Measurements from ENCODE around the gene PAN3. TPM values are rescaled to one million over a fixed set of nuclear protein-coding genes. Genes with fewer than 3 reads are reported as not detected.

Gene PAN3
- total RNA-seq, 1 experiment from 2014 or later, result 14.1 TPM

- DNase-seq (ENCODE audit: low read depth), result peak; percentile 92
Measured at GRCh38 chr13:28329395-28330158, 191.2 kb downstream of the PAN3 start.

GRCh38 chr13:28333204-28333881 is 195.0 kb downstream of the PAN3 start:
- DNase-seq (ENCODE audit: low read depth), result no peak

- no peak for DNase-seq (ENCODE audit: low read depth)
Measured at GRCh38 chr13:28336193-28336657, 197.9 kb downstream of the PAN3 start.

DNA sequence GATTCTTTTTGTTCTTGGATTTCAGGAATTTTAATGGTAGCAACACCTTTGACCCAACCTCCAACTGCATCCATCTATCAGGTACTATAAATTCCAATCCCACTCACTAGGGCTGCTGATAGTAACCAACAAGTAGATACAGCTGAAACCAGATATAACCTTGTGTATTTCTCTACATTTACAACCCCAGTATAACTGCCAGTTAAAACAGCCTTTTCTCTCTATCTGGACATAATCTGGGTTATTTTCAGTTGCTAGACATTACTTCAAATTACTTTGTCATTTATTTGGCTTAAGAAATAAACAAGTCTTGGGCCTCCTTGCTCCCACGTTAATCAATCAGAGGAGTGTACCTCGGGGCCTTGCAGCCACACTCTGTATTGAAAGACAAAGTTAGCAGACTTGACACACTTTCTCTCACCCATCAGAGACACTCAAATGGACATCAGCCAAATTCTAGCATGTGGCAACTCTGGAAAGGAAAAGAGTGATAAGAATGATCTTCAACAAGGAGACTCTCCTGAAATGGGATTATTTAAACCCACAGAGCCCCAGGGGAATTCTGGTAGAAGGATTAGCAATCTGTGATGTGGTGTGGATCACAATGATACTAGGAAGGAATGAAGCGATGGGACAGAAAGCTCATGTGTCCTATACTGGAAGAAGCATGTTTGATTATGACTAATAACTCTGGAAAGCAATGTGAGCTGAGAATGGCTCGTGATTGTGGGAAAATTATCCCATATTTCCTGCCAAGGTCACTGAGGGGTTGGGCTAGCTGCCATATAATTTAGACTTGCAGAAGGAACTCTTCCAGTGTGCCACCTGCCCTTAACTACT is 199.0 kb downstream of the PAN3 start:
- peak; percentile 89 for DNase-seq (ENCODE audit: low read depth)

DNA sequence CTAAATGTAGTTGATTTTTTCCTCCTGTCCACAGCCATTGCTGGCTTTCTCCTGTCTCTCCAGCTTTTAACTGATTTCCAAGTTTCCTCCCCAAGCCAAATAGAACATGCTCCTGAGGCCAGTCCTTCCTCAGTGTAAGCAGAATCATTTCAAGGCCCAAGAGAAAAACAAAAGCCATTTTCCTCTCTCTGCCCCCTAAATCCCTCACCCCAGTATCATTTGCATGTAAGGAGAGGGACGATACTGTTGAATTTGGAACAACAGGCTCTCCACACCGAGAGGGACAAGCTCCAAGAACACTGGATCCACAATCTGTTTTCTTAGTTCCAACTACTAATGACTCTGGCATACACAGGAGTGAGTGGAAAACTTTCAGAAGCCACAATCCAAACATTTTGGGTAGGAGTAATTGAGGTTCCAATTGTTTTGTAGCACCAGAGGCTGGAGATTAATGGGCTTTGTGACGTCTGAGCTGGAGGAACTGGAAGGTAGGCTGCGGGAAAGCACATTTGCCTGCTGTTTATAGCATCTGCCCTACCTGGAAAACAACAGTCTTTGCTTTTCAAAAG is 199.7 kb downstream of the PAN3 start:
- DNase-seq (ENCODE audit: low read depth), result no peak

DNA sequence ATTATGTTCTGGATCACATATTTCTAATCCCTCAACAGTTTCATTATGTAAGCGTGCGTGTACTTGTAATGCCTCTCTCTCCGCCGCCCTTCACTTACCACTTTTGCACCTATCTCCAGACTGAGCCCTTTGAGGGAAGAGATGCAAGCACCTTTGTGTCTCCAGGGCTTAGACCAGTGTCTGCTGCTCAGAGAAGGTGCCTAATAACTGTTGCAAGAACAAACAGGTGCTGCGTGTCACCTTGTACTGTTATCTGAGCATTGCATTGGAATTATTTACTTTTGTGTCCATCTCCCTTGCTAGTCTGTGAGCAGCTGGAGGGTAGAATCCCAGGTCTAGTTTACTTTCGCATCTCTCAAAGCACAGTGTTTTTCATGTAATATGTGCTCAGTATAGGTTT is 200.4 kb downstream of the PAN3 start:
- DNase-seq (ENCODE audit: low read depth), result no peak

DNA sequence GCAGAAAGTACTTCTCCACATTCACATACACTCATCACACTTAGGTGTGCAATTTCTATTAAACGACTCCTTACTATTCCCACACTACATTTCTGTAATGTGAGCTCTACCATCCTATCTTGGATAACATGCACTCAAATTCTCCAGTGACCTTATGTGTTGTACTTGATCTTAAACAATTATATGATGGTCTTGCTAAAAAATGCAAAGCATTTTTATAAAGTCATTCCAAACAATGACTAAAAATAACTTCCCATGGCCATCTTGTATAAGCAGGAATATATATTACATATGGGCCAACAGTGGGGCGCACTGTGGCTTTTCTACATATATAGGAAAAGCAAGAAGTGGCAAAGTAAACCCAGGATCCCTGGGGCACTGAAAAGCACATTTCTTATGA is 201.1 kb downstream of the PAN3 start:
- no peak for DNase-seq (ENCODE audit: low read depth)

DNA sequence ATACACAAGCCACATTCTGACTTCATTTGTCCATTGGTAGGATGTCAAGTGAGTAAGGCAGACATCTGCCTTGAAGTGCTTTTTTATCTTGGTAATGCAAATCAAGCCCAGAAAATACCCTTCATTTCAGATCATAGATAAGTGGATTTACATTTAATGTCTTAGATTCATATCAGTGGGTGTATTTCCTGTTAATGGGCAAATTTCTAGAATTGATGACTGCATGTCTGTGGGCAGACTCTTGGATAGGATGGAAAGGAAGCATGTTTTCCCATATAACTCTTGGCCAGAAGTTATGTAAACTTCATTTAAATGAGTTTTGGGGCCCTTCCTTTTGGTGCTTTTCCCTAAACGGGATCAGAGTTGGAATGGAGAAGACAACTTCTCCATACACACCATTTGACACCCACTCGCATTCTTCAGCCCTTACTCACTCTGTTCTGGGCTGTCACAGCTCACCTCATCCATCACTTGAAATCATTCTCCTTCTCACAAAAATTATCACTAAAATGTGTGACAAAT is 202.0 kb downstream of the PAN3 start:
- no peak for DNase-seq (ENCODE audit: low read depth)

DNA sequence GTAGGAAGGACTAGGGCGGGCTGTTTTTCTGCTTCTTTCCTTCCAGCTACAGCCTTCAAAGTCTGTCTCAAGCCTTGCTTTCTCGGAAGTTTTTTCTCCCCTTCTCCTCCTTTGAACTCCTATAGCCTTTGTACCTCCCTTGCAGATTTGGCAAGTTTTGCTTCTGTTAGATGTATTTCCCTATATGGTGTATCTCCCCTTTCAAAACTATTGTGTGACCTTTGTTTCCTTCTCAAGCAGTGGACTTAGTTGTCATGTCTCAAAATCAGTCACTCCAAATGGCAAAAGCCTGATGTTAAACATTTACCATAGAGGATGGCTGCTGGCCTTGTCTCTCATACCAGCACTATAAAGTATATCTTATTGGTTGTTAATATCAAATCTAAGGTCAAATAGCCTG is 203.9 kb downstream of the PAN3 start:
- no peak for DNase-seq (ENCODE audit: low read depth)

GRCh38 chr13:28344163-28344562 is 205.8 kb downstream of the PAN3 start:
- no peak for DNase-seq (ENCODE audit: low read depth)

Small RNA genes within 50 kb of the gene (small RNA-seq; reads per million reads assigned to genes)
- not detected for gene RNU6-82P

Other genes starting within 250 kb of the PAN3 start
- gene PDX1, start 218.5 kb upstream of the PAN3 start, total RNA-seq (2014; rRNA removed; shearing (Covaris generic)), result not detected in 2 replicates
- gene CDX2, start 169.2 kb upstream of the PAN3 start, total RNA-seq (2014; rRNA removed; shearing (Covaris generic)), result not detected in 2 replicates
- gene URAD, start 149.9 kb upstream of the PAN3 start, total RNA-seq (2014; rRNA removed; shearing (Covaris generic)), result not detected in 2 replicates
- gene FLT3, start 38.0 kb upstream of the PAN3 start, total RNA-seq (2014; rRNA removed; shearing (Covaris generic)), result not detected in 2 replicates